ENCODE measurements around the gene NRCAM. TPM values are rescaled to one million over a fixed set of nuclear protein-coding genes. Genes with fewer than 3 reads are reported as not detected.

The NRCAM gene
- polyA plus RNA-seq, 1 donor, result 11.8 TPM

DNA sequence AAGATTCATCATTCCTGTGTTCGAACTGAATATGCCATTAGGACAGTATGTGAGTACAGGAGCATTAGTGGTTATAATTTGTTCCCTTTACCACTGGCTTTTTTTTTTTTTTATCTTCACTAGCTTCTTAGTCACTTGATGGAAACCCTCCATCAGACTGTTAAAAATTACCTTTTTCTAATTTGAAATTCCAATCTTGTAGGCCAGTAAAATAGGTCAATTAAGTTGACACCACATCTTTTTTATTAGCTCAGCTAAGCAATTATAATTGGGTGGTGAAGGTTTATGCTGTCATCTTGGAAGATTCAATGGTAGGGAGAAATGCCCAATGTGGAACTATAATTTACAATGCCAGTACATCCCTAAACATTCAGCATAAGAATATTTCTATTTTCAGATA, 6.1 kb downstream of the NRCAM start:
- Histone ChIP-seq H3K4me3 (ENCODE audit: low read length) (no peak overlapping the region), H3K27me3 (ENCODE audit: control insufficient read depth, insufficient read depth, low read length) (peaks cover 5% of the 10 kb centered on the region), H3K9me3 (ENCODE audit: control insufficient read depth, low read depth, low read length) (no peaks in the 10 kb centered on the region), H3K27ac (ENCODE audit: low read length) (no peak overlapping the region), H3K36me3 (ENCODE audit: control insufficient read depth, insufficient read depth, low read length) (no peaks in the 10 kb centered on the region), H3K4me1 (ENCODE audit: control insufficient read depth, insufficient read depth, low read length) (peaks cover 5% of the 10 kb centered on the region)
- WGBS (ENCODE audit: insufficient coverage, low lambda C conversion rate), result no CpG with 5 or more reads among the region's 1 CpG
- DNase-seq, result no peak

DNA sequence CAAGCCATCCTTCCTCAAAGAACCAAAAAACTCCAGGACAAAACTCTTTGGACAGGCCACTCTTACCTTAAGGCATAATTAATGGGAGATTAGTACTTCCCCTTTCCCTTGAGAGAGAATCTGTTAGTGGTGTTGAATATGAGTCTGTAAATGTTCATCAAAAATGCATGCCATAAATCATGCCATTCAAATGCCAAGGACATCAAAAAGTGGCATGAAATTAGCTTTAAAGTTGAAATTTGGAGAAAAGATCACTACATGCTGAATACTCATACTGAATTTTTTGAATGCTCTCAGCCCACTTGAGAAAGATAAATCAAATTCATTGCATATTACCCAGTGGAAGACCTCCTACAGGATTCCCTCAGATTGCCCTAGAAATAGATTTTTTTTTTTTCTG, 6.7 kb downstream of the NRCAM start:
- Histone ChIP-seq H3K9me3 (ENCODE audit: control insufficient read depth, low read depth, low read length) (no peaks in the 10 kb centered on the region), H3K36me3 (ENCODE audit: control insufficient read depth, insufficient read depth, low read length) (no peaks in the 10 kb centered on the region), H3K27me3 (ENCODE audit: control insufficient read depth, insufficient read depth, low read length) (peaks cover 1% of the 10 kb centered on the region), H3K27ac (ENCODE audit: low read length) (no peak overlapping the region), H3K4me1 (ENCODE audit: control insufficient read depth, insufficient read depth, low read length) (peaks cover 5% of the 10 kb centered on the region), H3K4me3 (ENCODE audit: low read length) (no peak overlapping the region)
- DNase-seq, result no peak

DNA sequence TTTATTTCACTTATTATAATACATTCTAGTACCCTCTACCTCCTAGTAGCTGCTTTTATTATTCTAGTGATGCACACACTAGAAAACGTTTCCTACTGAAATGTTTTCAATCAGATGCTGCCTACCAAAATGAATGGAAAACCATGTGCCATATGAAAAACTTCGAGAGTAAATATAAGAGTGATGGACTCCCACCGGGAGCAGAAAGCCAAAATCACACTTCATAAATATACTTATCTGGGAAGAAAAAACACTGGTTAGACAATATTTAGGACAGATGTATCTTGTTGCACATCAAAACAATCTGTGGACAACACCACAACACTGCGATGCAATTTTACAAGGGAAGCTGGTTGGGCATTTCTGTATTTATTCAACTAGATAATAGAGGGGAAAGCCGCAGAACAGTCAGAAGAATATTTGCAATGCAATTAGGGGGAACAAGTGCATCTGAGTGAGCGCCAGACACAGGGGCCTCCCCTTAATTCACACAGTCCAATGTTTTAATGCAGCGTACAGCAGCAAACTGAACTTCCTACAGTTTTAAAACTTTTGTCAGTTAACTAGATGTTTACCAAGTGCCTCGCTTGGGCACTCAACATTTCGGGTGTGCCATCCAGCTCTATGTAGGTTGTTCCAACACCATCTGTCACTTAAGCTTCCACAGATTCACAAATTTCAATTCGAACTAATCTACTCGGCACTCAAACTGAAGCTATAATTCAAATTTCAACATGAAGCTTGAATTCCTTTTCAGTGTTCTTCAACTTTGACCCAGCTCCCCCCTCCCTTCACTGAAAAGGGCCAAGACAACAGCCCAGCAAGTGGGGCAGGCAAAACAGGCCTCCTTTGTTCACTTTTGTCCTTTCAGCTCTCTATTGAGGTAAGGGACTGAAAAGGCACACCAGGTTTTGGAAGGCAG, 7.4 kb downstream of the NRCAM start:
- no peaks in the 10 kb centered on the region for H3K27me3 ChIP-seq (ENCODE audit: control insufficient read depth, insufficient read depth, low read length)
- no peaks in the 10 kb centered on the region for H3K9me3 ChIP-seq (ENCODE audit: control insufficient read depth, low read depth, low read length)
- DNase-seq, result no peak
- no peaks in the 10 kb centered on the region for H3K36me3 ChIP-seq (ENCODE audit: control insufficient read depth, insufficient read depth, low read length)
- WGBS (ENCODE audit: insufficient coverage, low lambda C conversion rate), result 68% methylated on average over 4 of the region's 11 CpGs
- peaks cover 5% of the 10 kb centered on the region for H3K4me1 ChIP-seq (ENCODE audit: control insufficient read depth, insufficient read depth, low read length)
- no peak overlapping the region for H3K4me3 ChIP-seq (ENCODE audit: low read length)
- no peak overlapping the region for H3K27ac ChIP-seq (ENCODE audit: low read length)

DNA sequence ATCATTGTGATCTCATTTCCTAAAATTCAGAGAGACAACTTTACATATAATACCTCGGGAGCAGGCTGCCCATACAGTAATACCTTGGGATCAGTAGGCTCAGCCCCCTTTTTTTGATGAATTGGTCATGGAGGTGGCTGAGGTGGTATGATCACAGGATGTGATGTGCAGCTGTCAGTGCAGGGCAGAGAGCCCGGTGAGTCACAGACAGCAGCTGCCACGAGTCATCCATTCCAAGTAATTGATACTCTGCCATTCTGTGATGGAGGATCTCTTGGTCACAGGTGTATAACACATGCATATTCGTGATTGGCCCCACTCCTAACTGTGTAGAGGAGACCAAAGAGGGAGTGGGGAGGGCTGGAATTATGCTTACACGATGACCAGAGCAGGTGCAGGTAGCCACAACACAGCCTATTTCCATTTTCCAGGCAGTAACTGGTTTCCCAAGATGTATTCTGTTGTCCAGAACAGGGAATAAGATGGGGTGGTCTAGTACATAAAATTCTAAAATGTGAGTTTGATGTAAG, 14.1 kb downstream of the NRCAM start:
- H3K4me1 ChIP-seq (ENCODE audit: control insufficient read depth, insufficient read depth, low read length), result no peaks in the 10 kb centered on the region
- H3K27ac ChIP-seq (ENCODE audit: low read length), result no peak overlapping the region
- H3K36me3 ChIP-seq (ENCODE audit: control insufficient read depth, insufficient read depth, low read length), result no peaks in the 10 kb centered on the region
- H3K27me3 ChIP-seq (ENCODE audit: control insufficient read depth, insufficient read depth, low read length), result no peaks in the 10 kb centered on the region
- no peak overlapping the region for H3K4me3 ChIP-seq (ENCODE audit: low read length)
- no CpG with 5 or more reads among the region's 5 CpGs for WGBS (ENCODE audit: insufficient coverage, low lambda C conversion rate)
- DNase-seq, result no peak
- H3K9me3 ChIP-seq (ENCODE audit: control insufficient read depth, low read depth, low read length), result no peaks in the 10 kb centered on the region

DNA sequence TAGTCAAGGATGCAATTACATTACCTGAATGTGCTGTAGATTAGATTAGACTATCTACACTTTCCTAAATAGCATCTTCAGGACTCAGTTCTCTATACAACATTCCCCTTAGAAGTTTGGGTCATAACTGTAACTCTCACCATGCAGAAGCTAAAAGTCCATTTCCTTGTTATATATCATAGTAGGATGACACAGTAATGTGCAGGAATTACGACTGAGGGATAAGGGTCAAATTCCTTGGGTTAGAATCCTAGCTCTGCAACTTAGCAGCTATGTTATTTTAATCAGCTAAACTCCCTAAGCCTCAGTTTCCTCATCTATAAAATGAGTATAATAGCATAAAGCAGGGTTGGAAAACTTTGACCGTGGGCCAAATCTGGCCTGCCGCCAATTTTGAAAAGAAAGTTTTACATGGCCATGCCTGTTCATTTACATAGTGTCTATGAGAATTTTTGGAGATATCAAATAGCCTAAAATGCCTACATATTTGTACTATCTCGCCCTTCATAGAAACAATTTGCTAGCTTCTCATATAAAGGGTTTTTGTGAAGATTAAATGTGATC, 14.8 kb downstream of the NRCAM start:
- DNase-seq, result peak in 1 of 2 donors; percentile 39

DNA sequence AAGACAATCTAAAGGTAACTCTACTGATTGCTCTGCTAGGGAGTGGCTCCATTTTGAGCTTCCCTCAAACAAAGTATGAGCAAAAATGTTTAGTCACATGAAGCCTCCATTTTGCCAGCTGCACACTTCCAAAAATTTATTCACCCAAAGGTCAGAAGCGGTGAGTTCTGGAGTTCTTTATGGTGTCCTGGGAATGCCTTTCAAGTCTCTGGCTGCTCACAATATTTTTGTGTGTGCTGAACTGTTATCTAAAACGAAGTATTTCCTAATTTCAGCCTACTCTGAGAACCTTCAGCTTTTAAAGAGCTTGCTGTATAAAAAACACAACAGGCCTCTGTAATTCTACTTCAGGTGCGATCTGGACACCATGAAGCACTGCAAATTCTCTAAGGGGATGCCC, 15.6 kb downstream of the NRCAM start:
- Histone ChIP-seq H3K4me1 (ENCODE audit: control insufficient read depth, insufficient read depth, low read length) (no peaks in the 10 kb centered on the region), H3K27me3 (ENCODE audit: control insufficient read depth, insufficient read depth, low read length) (no peaks in the 10 kb centered on the region), H3K27ac (ENCODE audit: low read length) (no peak overlapping the region), H3K4me3 (ENCODE audit: low read length) (no peak overlapping the region), H3K9me3 (ENCODE audit: control insufficient read depth, low read depth, low read length) (no peaks in the 10 kb centered on the region), H3K36me3 (ENCODE audit: control insufficient read depth, insufficient read depth, low read length) (no peaks in the 10 kb centered on the region)
- DNase-seq, result no peak
- WGBS (ENCODE audit: insufficient coverage, low lambda C conversion rate), result no CpG with 5 or more reads among the region's 3 CpGs

More for the DNA sequence above, 14.8 kb downstream of the NRCAM start:
- no peak overlapping the region for H3K27ac ChIP-seq (ENCODE audit: low read length)
- no peaks in the 10 kb centered on the region for H3K36me3 ChIP-seq (ENCODE audit: control insufficient read depth, insufficient read depth, low read length)
- H3K9me3 ChIP-seq (ENCODE audit: control insufficient read depth, low read depth, low read length), result no peaks in the 10 kb centered on the region
- H3K4me1 ChIP-seq (ENCODE audit: control insufficient read depth, insufficient read depth, low read length), result no peaks in the 10 kb centered on the region
- H3K4me3 ChIP-seq (ENCODE audit: low read length), result no peak overlapping the region
- 100% methylated on average over 1 of the region's 4 CpGs for WGBS (ENCODE audit: insufficient coverage, low lambda C conversion rate)
- H3K27me3 ChIP-seq (ENCODE audit: control insufficient read depth, insufficient read depth, low read length), result no peaks in the 10 kb centered on the region

DNA sequence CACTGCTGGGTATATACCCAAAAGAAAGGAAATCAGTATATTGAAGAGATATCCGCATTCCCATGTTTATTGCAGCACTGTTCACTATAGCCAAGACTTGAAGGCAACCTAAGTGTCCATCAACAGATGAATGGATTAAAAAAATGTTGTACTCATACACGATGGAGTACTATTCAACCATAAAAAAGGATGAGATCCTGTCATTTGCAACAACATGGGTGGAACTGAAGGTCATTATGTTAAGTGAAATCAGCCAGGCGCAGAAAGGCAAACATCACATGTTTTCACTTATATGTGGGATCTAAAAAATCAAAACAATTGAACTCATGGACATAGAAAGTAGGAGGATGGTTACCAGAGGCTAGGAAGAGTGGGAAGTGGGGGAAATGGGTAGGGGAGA, 19.3 kb downstream of the NRCAM start:
- Histone ChIP-seq H3K4me1 (ENCODE audit: control insufficient read depth, insufficient read depth, low read length) (no peaks in the 10 kb centered on the region), H3K9me3 (ENCODE audit: control insufficient read depth, low read depth, low read length) (no peaks in the 10 kb centered on the region), H3K27me3 (ENCODE audit: control insufficient read depth, insufficient read depth, low read length) (no peaks in the 10 kb centered on the region), H3K36me3 (ENCODE audit: control insufficient read depth, insufficient read depth, low read length) (no peaks in the 10 kb centered on the region), H3K27ac (ENCODE audit: low read length) (no peak overlapping the region), H3K4me3 (ENCODE audit: low read length) (no peak overlapping the region)
- WGBS (ENCODE audit: insufficient coverage, low lambda C conversion rate), result 100% methylated on average over 1 of the region's 3 CpGs
- no peak for DNase-seq

DNA sequence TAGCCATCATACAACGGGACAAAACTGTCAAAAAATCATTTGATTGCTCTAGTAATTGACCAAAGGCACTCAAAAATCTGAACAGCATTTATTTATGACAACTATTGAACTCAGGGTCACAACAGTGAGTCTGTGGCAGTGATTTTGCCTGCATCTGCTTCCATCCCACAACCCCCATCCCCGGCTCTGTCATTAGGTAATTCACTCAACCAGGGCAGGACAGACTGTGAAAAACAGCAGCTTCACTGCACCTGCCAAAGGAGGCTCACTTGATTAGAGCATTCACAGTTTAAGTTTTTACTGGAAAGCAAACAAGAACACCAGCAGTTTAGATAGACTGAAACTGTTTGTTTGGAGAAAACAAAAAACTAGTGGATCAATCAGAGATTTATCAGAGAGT, 22.2 kb downstream of the NRCAM start:
- Histone ChIP-seq H3K4me1 (ENCODE audit: control insufficient read depth, insufficient read depth, low read length) (no peaks in the 10 kb centered on the region), H3K27me3 (ENCODE audit: control insufficient read depth, insufficient read depth, low read length) (no peaks in the 10 kb centered on the region), H3K4me3 (ENCODE audit: low read length) (no peak overlapping the region), H3K9me3 (ENCODE audit: control insufficient read depth, low read depth, low read length) (no peaks in the 10 kb centered on the region), H3K36me3 (ENCODE audit: control insufficient read depth, insufficient read depth, low read length) (no peaks in the 10 kb centered on the region), H3K27ac (ENCODE audit: low read length) (no peak overlapping the region)
- no CpG with 5 or more reads among the region's 2 CpGs for WGBS (ENCODE audit: insufficient coverage, low lambda C conversion rate)
- DNase-seq, result no peak

DNA sequence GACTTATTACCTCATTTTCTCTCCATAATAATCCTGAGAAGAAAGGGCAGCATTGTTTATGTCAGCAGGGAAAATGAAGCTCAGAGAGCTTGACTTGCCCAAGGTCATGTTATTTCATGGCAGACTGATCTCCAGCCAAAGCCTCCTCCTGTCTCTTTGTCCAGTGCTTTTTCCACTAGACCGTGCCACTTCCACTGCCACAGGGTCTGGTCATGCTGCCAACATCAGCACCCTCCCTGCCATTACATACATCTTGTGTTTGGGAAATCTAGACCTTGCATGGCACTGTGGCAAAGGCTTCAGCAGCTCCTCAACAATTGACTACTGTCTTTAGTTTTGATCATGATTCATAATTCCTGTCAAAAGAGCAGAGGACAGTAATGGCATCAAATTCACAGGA, 25.1 kb downstream of the NRCAM start:
- WGBS (ENCODE audit: insufficient coverage, low lambda C conversion rate), result no CpG with 5 or more reads among the region's 1 CpG
- Histone ChIP-seq H3K36me3 (ENCODE audit: control insufficient read depth, insufficient read depth, low read length) (no peaks in the 10 kb centered on the region), H3K9me3 (ENCODE audit: control insufficient read depth, low read depth, low read length) (no peaks in the 10 kb centered on the region), H3K4me1 (ENCODE audit: control insufficient read depth, insufficient read depth, low read length) (no peaks in the 10 kb centered on the region), H3K4me3 (ENCODE audit: low read length) (no peak overlapping the region), H3K27me3 (ENCODE audit: control insufficient read depth, insufficient read depth, low read length) (no peaks in the 10 kb centered on the region), H3K27ac (ENCODE audit: low read length) (no peak overlapping the region)
- DNase-seq, result no peak

DNA sequence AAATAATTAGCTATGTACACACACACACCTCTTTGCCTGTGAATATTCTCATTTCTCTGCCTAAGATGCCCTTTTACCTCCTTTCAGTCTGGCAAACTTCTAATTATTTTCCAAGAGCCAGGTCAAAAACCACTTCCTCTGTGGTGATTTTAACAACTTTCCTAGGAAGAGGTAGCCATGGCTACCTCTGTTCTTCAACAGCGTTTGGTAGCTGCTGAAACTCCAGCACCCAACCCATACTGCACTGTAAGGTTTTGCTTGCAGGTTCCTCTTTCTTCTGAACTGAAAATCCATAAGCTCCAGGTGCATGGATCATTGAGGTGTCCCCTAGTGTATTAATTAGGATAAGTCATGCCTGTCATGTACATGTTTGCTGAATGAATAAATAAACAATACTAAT, 25.6 kb downstream of the NRCAM start:
- Histone ChIP-seq H3K27ac (ENCODE audit: low read length) (no peak overlapping the region), H3K4me3 (ENCODE audit: low read length) (no peak overlapping the region), H3K36me3 (ENCODE audit: control insufficient read depth, insufficient read depth, low read length) (no peaks in the 10 kb centered on the region), H3K27me3 (ENCODE audit: control insufficient read depth, insufficient read depth, low read length) (no peaks in the 10 kb centered on the region), H3K4me1 (ENCODE audit: control insufficient read depth, insufficient read depth, low read length) (no peaks in the 10 kb centered on the region), H3K9me3 (ENCODE audit: control insufficient read depth, low read depth, low read length) (no peaks in the 10 kb centered on the region)
- WGBS (ENCODE audit: insufficient coverage, low lambda C conversion rate), result no CpG with 5 or more reads among the region's 1 CpG
- DNase-seq, result no peak

Data from large intestine (tissue), 3 donors.